HepG2 (cell line): ENCODE measurements around the gene TOP2A. TPM values are rescaled to one million over a fixed set of nuclear protein-coding genes. Genes with fewer than 3 reads are reported as not detected.

ENCODE experiments used
- ATM ChIP-seq: fragments of 450-650 bp; IDR thresholded peaks from 2 replicates; pipeline ENCODE4 v1.7.1; 2017; ENCODE audit warnings: mild to moderate bottlenecking, borderline replicate concordance
- BCL3 ChIP-seq: sonication (generic); formaldehyde crosslinking; IDR thresholded peaks from 2 replicates; pipeline ENCODE4 v1.5.1; 2020; ENCODE audit warnings: mild to moderate bottlenecking, missing genetic modification reagents, moderate library complexity
- CHCHD3 ChIP-seq: sonication (generic); formaldehyde crosslinking; IDR thresholded peaks from 2 replicates; pipeline ENCODE4 v1.8.0; 2022; ENCODE audit warnings: mild to moderate bottlenecking, missing genetic modification reagents, moderate library complexity
- CREBL2 ChIP-seq: sonication (generic); formaldehyde crosslinking; IDR thresholded peaks from 2 replicates; pipeline ENCODE4 v1.8.1; 2023; ENCODE audit warnings: missing genetic modification reagents, mild to moderate bottlenecking, borderline replicate concordance
- FOXO1 ChIP-seq: sonication (generic); formaldehyde crosslinking; IDR thresholded peaks from 2 replicates; pipeline ENCODE4 v1.4.0; 2020; ENCODE audit warnings: missing genetic modification reagents
- HNRNPUL1 ChIP-seq: fragments of 200-400 bp; formaldehyde crosslinking; IDR thresholded peaks from 2 replicates; pipeline ENCODE4 v1.6.1; 2017; ENCODE audit warnings: low read depth, mild to moderate bottlenecking, low read length, moderate library complexity
- HOXA9 ChIP-seq: sonication (generic); formaldehyde crosslinking; IDR thresholded peaks from 2 replicates; pipeline ENCODE4 v1.8.1; 2022; ENCODE audit warnings: missing genetic modification reagents, mild to moderate bottlenecking, moderate library complexity, borderline replicate concordance
- JUNB ChIP-seq: sonication (generic); formaldehyde crosslinking; IDR thresholded peaks from 2 replicates; pipeline ENCODE4 v1.8.0; 2022; ENCODE audit warnings: missing genetic modification reagents, mild to moderate bottlenecking, borderline replicate concordance
- MEF2D ChIP-seq: sonication (generic); formaldehyde crosslinking; IDR thresholded peaks from 2 replicates; pipeline ENCODE4 v1.5.1; 2020; ENCODE audit warnings: mild to moderate bottlenecking, missing genetic modification reagents
- MLX ChIP-seq: IDR thresholded peaks from 2 replicates; pipeline ENCODE4 v1.6.1; 2016
- PHF5A ChIP-seq: IDR thresholded peaks from one replicate; pipeline ENCODE4 v1.6.1; 2018; ENCODE audit warnings: low read depth, missing genetic modification reagents; ENCODE audit not compliant: unreplicated experiment
- RBFOX2 ChIP-seq: fragments of 200-400 bp; formaldehyde crosslinking; IDR thresholded peaks from 2 replicates; pipeline ENCODE4 v1.6.1; 2017; ENCODE audit warnings: low read depth, mild to moderate bottlenecking, low read length
- RERE ChIP-seq: IDR thresholded peaks from 2 replicates; pipeline ENCODE4 v1.6.1; 2016; ENCODE audit warnings: low read depth, missing genetic modification reagents, missing compliant biosample characterization
- REXO4 ChIP-seq: sonication (generic); formaldehyde crosslinking; IDR thresholded peaks from 2 replicates; pipeline ENCODE4 v1.8.0; 2022; ENCODE audit warnings: missing genetic modification reagents, mild to moderate bottlenecking, borderline replicate concordance
- SKI ChIP-seq: fragments of 450-650 bp; IDR thresholded peaks from one replicate; pipeline ENCODE4 v1.6.1; 2018; ENCODE audit warnings: mild to moderate bottlenecking; ENCODE audit not compliant: partially characterized antibody
- SP2 ChIP-seq: sonication (generic); formaldehyde crosslinking; IDR thresholded peaks from 2 replicates; pipeline ENCODE4 v1.5.1; 2020; ENCODE audit warnings: mild to moderate bottlenecking, missing genetic modification reagents
- STAG1 ChIP-seq: sonication (generic); formaldehyde crosslinking; IDR thresholded peaks from 2 replicates; pipeline ENCODE4 v1.4.0; 2020; ENCODE audit warnings: missing genetic modification reagents
- ZKSCAN5 ChIP-seq: sonication (generic); formaldehyde crosslinking; IDR thresholded peaks from 2 replicates; pipeline ENCODE4 v1.5.1; 2020; ENCODE audit warnings: mild to moderate bottlenecking, missing genetic modification reagents
- ZNF354B ChIP-seq: sonication (generic); formaldehyde crosslinking; IDR thresholded peaks from 2 replicates; pipeline ENCODE4 v1.8.0; 2022; ENCODE audit warnings: mild to moderate bottlenecking, missing genetic modification reagents
- ZNF674 ChIP-seq: sonication (generic); formaldehyde crosslinking; IDR thresholded peaks from 2 replicates; pipeline ENCODE4 v1.5.0; 2020; ENCODE audit warnings: low read depth, mild to moderate bottlenecking, missing genetic modification reagents
- ZNF781 ChIP-seq: sonication (generic); formaldehyde crosslinking; IDR thresholded peaks from 2 replicates; pipeline ENCODE4 v1.5.1; 2020; ENCODE audit warnings: borderline replicate concordance, mild to moderate bottlenecking, missing genetic modification reagents; ENCODE audit errors: not compliant biosample characterization
- ZNF879 ChIP-seq: sonication (generic); formaldehyde crosslinking; IDR thresholded peaks from 2 replicates; pipeline ENCODE4 v1.8.1; 2023; ENCODE audit warnings: missing genetic modification reagents
- polyA plus RNA-seq, 8 experiments: library from polyadenylated mRNA; depleted of rRNA in 3 of 8; stranded (reverse) in 7 of 8; unstranded in 1 of 8; fragments of >200 nt; fragmentation: Illumina TruSeq in 4 of 8; extraction: Trizol in 4 of 8; gene quantifications; 2 replicates each; pipeline versions ENCODE4 v1.2.1 to v1.2.3, GENCODE V29; 2011 to 2016; ENCODE audit warnings: low read depth in 4 of 8, missing spikeins in 1 of 8, mixed read lengths in 1 of 8; ENCODE audit not compliant: insufficient read depth in 1 of 8
- total RNA-seq, 5 experiments: library from RNA; depleted of rRNA; stranded (reverse); fragments of >200 nt; fragmentation: Illumina TruSeq; extraction: Trizol; gene quantifications; 2 replicates each; pipeline ENCODE4 v1.2.3, GENCODE V29; 2016; ENCODE audit warnings: low read depth in 1 of 5

The TOP2A gene
- total and polyA plus RNA-seq, 2 of the 13 experiments (the other 11 are each of a cell fraction or from before 2014, with no cell fraction given): 108 to 327 TPM

GRCh38 chr17:40417609-40418427 is at the start of gene TOP2A (continued):
- no peak; the same call in 1 of the 2 replicates for TF ChIP-seq BCL3 (CRISPR knock-in tag)
- peak; percentile 98 for TF ChIP-seq SP2 (CRISPR knock-in tag)
- TF ChIP-seq RERE (CRISPR knock-in tag): peak; percentile 5; the same call in 1 of the 2 replicates
- TF ChIP-seq ATM: no peak
- TF ChIP-seq ZNF781 (CRISPR knock-in tag): no peak
- peak; percentile 82; the same call in 1 of the 2 replicates for TF ChIP-seq HOXA9 (CRISPR knock-in tag)
- TF ChIP-seq RBFOX2: peak; percentile 84
- TF ChIP-seq CHCHD3 (CRISPR knock-in tag): 0 out of 2 replicates have a peak, but pooled peaks have one; percentile 78
- peak; percentile 99 for TF ChIP-seq ZNF354B
- no peak for TF ChIP-seq MLX
- no peak for TF ChIP-seq ZNF674 (CRISPR knock-in tag)
- TF ChIP-seq HNRNPUL1: no peak
- 0 out of 2 replicates have a peak, but pooled peaks have one; percentile 1 for TF ChIP-seq FOXO1
- TF ChIP-seq REXO4 (CRISPR knock-in tag): peak; percentile 89; the same call in 1 of the 2 replicates
- TF ChIP-seq JUNB: peak; percentile 75; the same call in 1 of the 2 replicates
- TF ChIP-seq CREBL2: no peak; the same call in 1 of the 2 replicates
- no peak for TF ChIP-seq PHF5A (CRISPR knock-in tag)
- TF ChIP-seq MEF2D: peak; percentile 73
- TF ChIP-seq ZKSCAN5: no peak
- no peak for TF ChIP-seq STAG1 (CRISPR knock-in tag)
- TF ChIP-seq SKI: no peak
- peak; percentile 58; the same call in 1 of the 2 replicates for TF ChIP-seq ZNF879 (CRISPR knock-in tag)
